ENCODE data around the gene TGFBR1.
A peak's percentile ranks its signal among the peaks of the same experiment; 100 is the strongest.

Gene TGFBR1

GRCh38 chr9:99171225-99172123 lies 66.6 kb downstream of the TGFBR1 start:
- DNase-seq, result no peak

GRCh38 chr9:99172124-99173091 lies 67.5 kb downstream of the TGFBR1 start:
- no peak for DNase-seq

- DNase-seq, result no peak
Observed at GRCh38 chr9:99173570-99174504, 68.9 kb downstream of the TGFBR1 start.

GRCh38 chr9:99176527-99177013 lies 71.7 kb downstream of the TGFBR1 start:
- DNase-seq, result no peak

GRCh38 chr9:99177576-99178366 lies 72.9 kb downstream of the TGFBR1 start:
- DNase-seq, result no peak

GRCh38 chr9:99178912-99179872 lies 74.3 kb downstream of the TGFBR1 start:
- DNase-seq, result no peak

- DNase-seq, result no peak
Observed at GRCh38 chr9:99180199-99180598, 75.3 kb downstream of the TGFBR1 start.

- no peak for DNase-seq
Observed at GRCh38 chr9:99180662-99181061, 75.7 kb downstream of the TGFBR1 start.

- no peak for DNase-seq
Observed at GRCh38 chr9:99181206-99181605, 76.3 kb downstream of the TGFBR1 start.

GRCh38 chr9:99181621-99182020 lies 76.7 kb downstream of the TGFBR1 start:
- peak; percentile 62 for DNase-seq

- DNase-seq, result peak; percentile 12
Observed at GRCh38 chr9:99182356-99182755, 77.4 kb downstream of the TGFBR1 start.

GRCh38 chr9:99183616-99184015 lies 78.7 kb downstream of the TGFBR1 start:
- no peak for DNase-seq

- no peak for DNase-seq
Observed at GRCh38 chr9:99184110-99184474, 79.2 kb downstream of the TGFBR1 start.

GRCh38 chr9:99184475-99185347 lies 79.8 kb downstream of the TGFBR1 start:
- DNase-seq, result peak; percentile 90

- DNase-seq, result no peak
Observed at GRCh38 chr9:99185348-99185632, 80.4 kb downstream of the TGFBR1 start.

- DNase-seq, result no peak
Observed at GRCh38 chr9:99185934-99186333, 81.0 kb downstream of the TGFBR1 start.

- DNase-seq, result no peak
Observed at GRCh38 chr9:99187311-99187710, 82.4 kb downstream of the TGFBR1 start.

- DNase-seq, result no peak
Observed at GRCh38 chr9:99189186-99189585, 84.3 kb downstream of the TGFBR1 start.
